T-cell (primary cell): Measurements from ENCODE around the gene MBD5. TPM values are rescaled to one million over a fixed set of nuclear protein-coding genes. Genes with fewer than 3 reads are reported as not detected.
A peak's percentile ranks its signal among the peaks of the same experiment; 100 is the strongest.

Experiments
- ATAC-seq, 4 experiments: fragments of 200-7000 bp in 3 of 4; fragments of 150-1000 bp in 1 of 4; cut with Tn5 transposase; replicated peaks in 1 of 4; 1 replicate in 3 of 4; 2 replicates in 1 of 4; pipeline ENCODE4 v1.10.0; 2021; ENCODE audit warnings: moderate library complexity in 3 of 4, mild to moderate bottlenecking in 2 of 4, moderate number of reproducible peaks in 1 of 4
- CTCF ChIA-PET, 2 donors: fragments of 300-600 bp; sonication (Branson Sonifier 250); formaldehyde crosslinking; loops; one replicate each; lab custom pipeline; 2022; ENCODE audit warnings: antibody characterized with exemption in 2 of 2; lab: Charles Lee
- POLR2A ChIA-PET, 2 donors: fragments of 300-600 bp; sonication (Branson Sonifier 250); formaldehyde crosslinking; loops; one replicate each; lab custom pipeline; 2022; ENCODE audit warnings: antibody characterized with exemption in 2 of 2; lab: Charles Lee
- DNase-seq, 35 experiments: peaks; one replicate each; pipeline versions ENCODE4 v3.0.0 to v3.0.0-alpha.2; 2013 to 2023
- H3K27ac ChIP-seq: one replicate; pipeline ENCODE4 v1.5.1; 2013; ENCODE audit warnings: low read length
- H3K27me3 ChIP-seq, 2 experiments: replicated peaks in 1 of 2; 1 replicate in 1 of 2; 2 replicates in 1 of 2; pipeline versions ENCODE4 v1.6.1 to v1.7.0; 2013; ENCODE audit warnings: low read length in 1 of 2, mixed read lengths in 1 of 2; ENCODE audit not compliant: control insufficient read depth in 2 of 2, insufficient read depth in 2 of 2; ENCODE audit errors: extremely low read depth in 1 of 2
- H3K36me3 ChIP-seq, 2 donors: 1 replicate in 1 of 2; 2 replicates in 1 of 2; pipeline versions ENCODE4 v1.6.1 to v1.7.0; 2013; ENCODE audit warnings: low read length in 1 of 2; ENCODE audit not compliant: control insufficient read depth in 2 of 2, insufficient read depth in 1 of 2; ENCODE audit errors: extremely low read depth in 1 of 2
- H3K4me1 ChIP-seq, 2 experiments: 1 replicate in 1 of 2; 2 replicates in 1 of 2; pipeline versions ENCODE4 v1.6.1 to v1.7.0; 2013; ENCODE audit warnings: low read length in 2 of 2, mixed read lengths in 1 of 2; ENCODE audit not compliant: insufficient read depth in 2 of 2, control insufficient read depth in 1 of 2; ENCODE audit errors: extremely low read depth in 1 of 2
- H3K4me3 ChIP-seq, 2 donors: 1 replicate in 1 of 2; 2 replicates in 1 of 2; pipeline versions ENCODE4 v1.5.1 to v1.7.0; 2013; ENCODE audit warnings: mild to moderate bottlenecking in 2 of 2, low read length in 1 of 2, moderate library complexity in 1 of 2; ENCODE audit not compliant: control insufficient read depth in 1 of 2; ENCODE audit errors: extremely low read depth in 1 of 2
- H3K9me3 ChIP-seq: 2 replicates; pipeline ENCODE4 v1.7.0; 2013
- H3K27ac Mint-ChIP-seq, 2 donors: one replicate each; pipeline ENCODE4 v1.8.0; 2020 to 2021; ENCODE audit warnings: mild to moderate bottlenecking in 2 of 2, mixed read lengths in 2 of 2
- H3K27me3 Mint-ChIP-seq, 2 donors: one replicate each; pipeline ENCODE4 v1.8.0; 2021 to 2022; ENCODE audit warnings: mixed read lengths in 2 of 2
- H3K36me3 Mint-ChIP-seq: one replicate; pipeline ENCODE4 v1.8.0; 2021; ENCODE audit warnings: mixed read lengths
- H3K4me1 Mint-ChIP-seq, 3 donors: one replicate each; pipeline ENCODE4 v1.8.0; 2020 to 2022; ENCODE audit warnings: mixed read lengths in 3 of 3, mild to moderate bottlenecking in 1 of 3
- H3K4me3 Mint-ChIP-seq, 3 donors: one replicate each; pipeline ENCODE4 v1.8.0; 2020 to 2022; ENCODE audit warnings: mild to moderate bottlenecking in 3 of 3, mixed read lengths in 3 of 3, moderate library complexity in 3 of 3
- H3K9me3 Mint-ChIP-seq, 3 donors: one replicate each; pipeline ENCODE4 v1.8.0; 2020 to 2022; ENCODE audit warnings: mixed read lengths in 3 of 3
- WGBS: methylation state at CpG from one replicate; pipeline ENCODE4 v1.1.5; 2013; ENCODE audit warnings: missing lambda C conversion rate; ENCODE audit not compliant: insufficient coverage; 5-methylcytosine and 5-hydroxymethylcytosine counted together
- total RNA-seq, 35 experiments: library from RNA in 6 of 35; stranded (reverse) in 6 of 35; fragments of 120-200 nt in 1 of 35; gene quantifications; one replicate each; pipeline versions ENCODE4 v1.2.1 to v1.2.4 and lab custom pipeline; 2013 to 2026

MBD5 gene
- total RNA-seq, 5 donors from 2014 or later (not counting 1 experiment from before 2014, with no cell fraction given) = 34.6 to 81.9 (median 45.6) TPM

DNA sequence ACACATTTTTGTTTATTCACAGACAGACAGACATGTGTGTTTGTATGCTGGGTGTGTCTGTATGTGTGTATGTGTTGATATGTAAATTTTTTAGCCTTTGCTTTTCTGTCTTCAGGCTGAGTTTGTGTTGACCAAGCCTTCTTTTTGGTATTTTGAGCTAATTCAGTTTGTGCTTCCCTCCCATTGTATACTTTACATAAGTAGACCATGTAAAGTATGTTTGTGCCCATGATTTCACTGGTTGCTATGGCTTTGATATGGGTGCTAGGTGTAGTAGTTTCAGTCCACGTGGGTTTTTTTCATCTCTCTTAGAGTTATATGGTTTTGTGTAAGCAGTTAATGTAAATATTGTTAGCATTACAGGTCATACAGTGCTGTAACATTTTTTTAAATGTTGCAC lies 494.2 kb downstream of the MBD5 start:
- ChIA-PET POLR2A (no interaction called here), CTCF (interaction anchor here in 1 of 2 donors (1.0 kb wide), 1 partner anchor 129 kb away, joined by 3 read pairs; the partner anchor contains the start of gene EPC2)
- Mint-ChIP-seq H3K4me1 (peaks cover 13 to 17% (median 16%) of the 10 kb centered on the region in 3 donors), H3K36me3 (peaks cover 23% of the 10 kb centered on the region), H3K27me3 (no peaks in the 10 kb centered on the region), H3K27ac (no peak overlapping the region), H3K4me3 (no peak overlapping the region), H3K9me3 (no peaks in the 10 kb centered on the region)
- Histone ChIP-seq H3K27ac (no peak overlapping the region), H3K27me3 (no peaks in the 10 kb centered on the region), H3K36me3 (no peaks in the 10 kb centered on the region), H3K9me3 (no peaks in the 10 kb centered on the region), H3K4me3 (no peak overlapping the region), H3K4me1 (peaks cover 0 to 10% of the 10 kb centered on the region in 2 experiments)
- ATAC-seq (no peak), DNase-seq (no peak)
- WGBS = 20% methylated on average over 1 of the region's 1 CpG

DNA sequence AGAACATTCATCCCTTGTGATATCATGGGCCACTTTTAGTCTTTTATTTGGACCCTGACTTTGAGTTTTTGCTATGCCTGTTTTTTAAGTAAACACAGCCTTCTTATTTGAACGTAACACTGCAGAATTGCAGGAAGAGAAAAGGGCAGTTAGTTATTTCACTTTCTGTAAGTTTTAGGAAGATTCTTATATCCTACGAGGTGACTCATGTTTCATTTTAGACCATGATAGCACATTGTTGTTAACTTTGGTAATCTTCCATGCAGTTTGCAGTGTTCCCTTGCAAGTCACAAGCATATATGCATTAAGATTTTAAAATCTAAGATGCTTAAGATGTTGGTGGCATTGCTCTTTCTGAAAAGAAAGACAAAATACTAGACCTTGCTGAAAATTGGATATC lies 495.1 kb downstream of the MBD5 start:
- Histone ChIP-seq H3K9me3 (no peaks in the 10 kb centered on the region), H3K27me3 (no peaks in the 10 kb centered on the region), H3K4me3 (no peak overlapping the region), H3K4me1 (peaks cover 0 to 10% of the 10 kb centered on the region in 2 experiments), H3K27ac (no peak overlapping the region), H3K36me3 (no peaks in the 10 kb centered on the region)
- H3K9me3 Mint-ChIP-seq = no peaks in the 10 kb centered on the region
- ChIA-PET POLR2A (no interaction called here), CTCF (no interaction called here)
- no peaks in the 10 kb centered on the region for H3K27me3 Mint-ChIP-seq
- peaks cover 23% of the 10 kb centered on the region for H3K36me3 Mint-ChIP-seq
- no peak overlapping the region for H3K4me3 Mint-ChIP-seq
- peaks cover 19 to 22% (median 21%) of the 10 kb centered on the region in 3 donors for H3K4me1 Mint-ChIP-seq
- no peak overlapping the region for H3K27ac Mint-ChIP-seq
- ATAC-seq (no peak), DNase-seq (no peak)
- 100% methylated on average over 1 of the region's 2 CpGs for WGBS

DNA sequence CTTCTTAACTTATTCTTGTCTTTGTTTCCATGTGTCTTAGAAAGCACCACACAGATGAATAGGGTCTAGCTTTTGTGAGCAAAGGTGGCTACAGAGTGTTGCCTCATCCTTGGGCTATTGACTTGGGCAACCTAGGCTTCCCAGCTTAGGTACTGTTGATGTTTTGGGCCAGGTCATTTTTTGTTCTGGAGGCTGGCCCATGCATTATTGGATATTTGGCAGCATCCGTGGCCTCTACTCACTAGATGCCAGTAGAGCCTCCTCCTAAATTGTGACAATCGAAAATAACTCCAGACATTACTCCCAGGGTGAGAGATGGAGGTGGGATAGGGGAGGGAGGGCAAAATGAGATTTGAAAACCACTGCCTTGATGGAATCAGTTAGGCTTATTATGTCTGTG lies 496.4 kb downstream of the MBD5 start:
- ATAC-seq (no peak), DNase-seq (no peak)
- no peak overlapping the region for H3K27ac Mint-ChIP-seq
- H3K36me3 Mint-ChIP-seq = peaks cover 20% of the 10 kb centered on the region
- H3K4me1 Mint-ChIP-seq = peaks cover 29 to 35% (median 31%) of the 10 kb centered on the region in 3 donors
- H3K27me3 Mint-ChIP-seq = no peaks in the 10 kb centered on the region
- Histone ChIP-seq H3K4me3 (no peak overlapping the region), H3K36me3 (no peaks in the 10 kb centered on the region), H3K4me1 (peaks cover 8 to 14% of the 10 kb centered on the region in 2 experiments), H3K27me3 (no peaks in the 10 kb centered on the region), H3K9me3 (no peaks in the 10 kb centered on the region), H3K27ac (no peak overlapping the region)
- H3K4me3 Mint-ChIP-seq = no peak overlapping the region
- H3K9me3 Mint-ChIP-seq = no peaks in the 10 kb centered on the region
- POLR2A ChIA-PET = no interaction called here
- CTCF ChIA-PET = no interaction called here
- no CpG with 5 or more reads among the region's 2 CpGs for WGBS

DNA sequence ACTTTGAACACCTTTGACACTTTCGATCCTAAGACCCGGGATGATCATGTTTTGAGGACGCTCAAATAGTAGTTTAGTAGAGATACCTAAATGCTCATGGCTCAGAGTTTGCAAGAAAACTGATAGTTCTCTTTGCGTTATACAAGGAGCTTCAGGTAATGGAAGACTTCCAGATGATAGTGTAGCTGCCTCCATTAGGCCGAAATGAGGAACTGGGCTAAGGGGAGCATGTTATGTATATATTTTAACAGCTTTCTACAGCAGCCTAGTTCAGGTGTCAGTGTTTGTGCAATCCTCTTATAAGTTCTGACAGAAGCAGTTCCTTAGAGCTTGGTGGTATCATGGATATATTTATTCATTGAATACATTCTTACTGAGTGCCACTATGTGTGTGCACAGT lies 496.9 kb downstream of the MBD5 start:
- Histone ChIP-seq H3K36me3 (no peaks in the 10 kb centered on the region), H3K9me3 (no peaks in the 10 kb centered on the region), H3K4me1 (peaks cover 12 to 17% of the 10 kb centered on the region in 2 experiments), H3K27me3 (no peaks in the 10 kb centered on the region), H3K27ac (no peak overlapping the region), H3K4me3 (no peak overlapping the region)
- Mint-ChIP-seq H3K27me3 (no peaks in the 10 kb centered on the region), H3K36me3 (peaks cover 20% of the 10 kb centered on the region), H3K27ac (no peak overlapping the region), H3K4me1 (peaks cover 29 to 38% (median 31%) of the 10 kb centered on the region in 3 donors), H3K9me3 (no peaks in the 10 kb centered on the region), H3K4me3 (no peak overlapping the region)
- POLR2A ChIA-PET = no interaction called here
- 100% methylated on average over 3 of the region's 5 CpGs for WGBS
- ATAC-seq (no peak), DNase-seq (no peak)
- CTCF ChIA-PET = interaction anchor here in 1 of 2 donors (0.7 kb wide), 1 partner anchor 48 kb away, joined by 3 read pairs; no protein-coding TSS in a partner anchor

DNA sequence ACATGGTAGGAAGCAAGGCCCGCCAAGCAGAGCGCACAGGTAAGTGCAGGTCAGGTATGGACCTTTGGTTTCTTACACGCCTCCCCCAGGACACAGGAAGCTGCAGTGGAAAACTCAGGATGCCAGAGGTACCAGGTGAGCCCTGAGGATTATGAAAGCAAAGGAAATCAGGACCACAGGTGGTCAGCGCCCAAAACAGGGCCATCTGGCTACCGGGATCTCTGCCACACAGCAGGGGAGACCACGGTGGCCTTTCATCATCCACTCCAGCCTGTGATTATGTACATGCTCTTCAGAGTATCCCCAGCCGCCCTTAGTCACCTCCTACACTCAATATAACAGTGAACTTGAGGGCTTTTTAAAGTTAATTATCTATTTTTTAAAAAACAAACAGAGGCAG lies 498.1 kb downstream of the MBD5 start:
- Histone ChIP-seq H3K9me3 (no peaks in the 10 kb centered on the region), H3K4me3 (no peak overlapping the region), H3K27me3 (no peaks in the 10 kb centered on the region), H3K36me3 (no peaks in the 10 kb centered on the region), H3K4me1 (peaks cover 22 to 29% of the 10 kb centered on the region in 2 experiments), H3K27ac (no peak overlapping the region)
- DNase-seq (no peak), ATAC-seq (no peak)
- 95% methylated on average over 6 of the region's 7 CpGs for WGBS
- ChIA-PET POLR2A (no interaction called here), CTCF (interaction anchor here (0.7 to 2.9 kb wide), 3 partner anchors 10 to 31 kb away, joined by 3 to 10 read pairs (median 3); no protein-coding TSS in a partner anchor)
- no peak overlapping the region for H3K27ac Mint-ChIP-seq
- no peaks in the 10 kb centered on the region for H3K27me3 Mint-ChIP-seq
- peaks cover 40 to 49% (median 42%) of the 10 kb centered on the region in 3 donors for H3K4me1 Mint-ChIP-seq
- H3K36me3 Mint-ChIP-seq = peaks cover 20% of the 10 kb centered on the region
- no peak overlapping the region for H3K4me3 Mint-ChIP-seq
- H3K9me3 Mint-ChIP-seq = no peaks in the 10 kb centered on the region

DNA sequence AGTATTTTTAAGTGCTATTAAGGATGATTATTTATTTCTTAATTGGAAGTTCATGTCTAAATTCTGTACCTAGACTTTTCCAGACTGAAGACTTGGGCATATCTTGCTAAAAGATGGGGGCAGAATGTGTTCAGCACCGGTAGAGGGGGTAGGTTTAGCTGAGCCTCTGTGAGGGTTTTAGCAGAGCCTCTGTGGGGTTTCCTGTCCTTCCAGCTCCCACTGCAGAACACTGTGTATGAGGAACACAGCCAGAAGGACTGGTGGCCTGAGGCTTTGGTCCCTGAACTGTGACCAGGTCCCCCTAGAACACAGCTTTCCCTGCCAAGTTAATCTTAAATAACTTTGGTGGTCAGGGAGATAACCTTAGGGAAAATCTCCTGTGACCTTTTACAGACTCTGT lies 500.3 kb downstream of the MBD5 start:
- 33% methylated on average over 1 of the region's 1 CpG for WGBS
- no peak overlapping the region for H3K4me3 Mint-ChIP-seq
- peaks cover 37 to 42% of the 10 kb centered on the region in 2 experiments for H3K4me1 ChIP-seq

More for the DNA sequence above, 500.3 kb downstream of the MBD5 start:
- peaks cover 57 to 64% (median 58%) of the 10 kb centered on the region in 3 donors for H3K4me1 Mint-ChIP-seq
- no peaks in the 10 kb centered on the region for H3K9me3 Mint-ChIP-seq
- H3K27ac Mint-ChIP-seq = peak overlapping the region; percentile 75 to 82
- POLR2A ChIA-PET = no interaction called here
- peaks cover 7% of the 10 kb centered on the region for H3K36me3 Mint-ChIP-seq
- DNase-seq (peak in 1 of 35 experiments; percentile 22), ATAC-seq (no peak)
- CTCF ChIA-PET = interaction anchor here in 1 of 2 donors (2.9 kb wide), 1 partner anchor 12 kb away, joined by 10 read pairs; no protein-coding TSS in a partner anchor
- no peaks in the 10 kb centered on the region for H3K36me3 ChIP-seq
- H3K9me3 ChIP-seq = no peaks in the 10 kb centered on the region
- no peak overlapping the region for H3K4me3 ChIP-seq
- H3K27me3 ChIP-seq = no peaks in the 10 kb centered on the region
- no peak overlapping the region for H3K27ac ChIP-seq
- H3K27me3 Mint-ChIP-seq = no peaks in the 10 kb centered on the region
